HepG2 (cell line): ENCODE measurements around the gene FRMD5. TPM values are rescaled to one million over a fixed set of nuclear protein-coding genes. Genes with fewer than 3 reads are reported as not detected.

ENCODE experiments used
- ATAC-seq: fragments of 200-7000 bp; cut with Tn5 transposase; 3 replicates; pipeline ENCODE4 v1.9.1; 2020; ENCODE audit warnings: mild to moderate bottlenecking, moderate library complexity
- BruUV-seq: library from RNA; stranded (reverse); fragments of 400-500 nt; replicated peaks from 2 replicates; lab custom pipeline; 2021; lab: Mats Ljungman, UMichigan
- CTCF ChIA-PET: fragments of 300-600 bp; formaldehyde crosslinking; extraction: SDS; loops from one replicate; lab custom pipeline; 2021; ENCODE audit warnings: low total read pairs, inconsistent platforms, low intra/inter-chr PET ratio; lab: Yijun Ruan, JAX
- POLR2A ChIA-PET: fragments of 350-600 bp; sonication (Branson Sonifier 250); formaldehyde crosslinking; loops from one replicate; lab custom pipeline; 2020; ENCODE audit warnings: antibody characterized with exemption, inconsistent platforms; lab: Yijun Ruan, JAX
- DNase-seq: peaks from one replicate; pipeline ENCODE4 v3.0.0-alpha.2; 2015; ENCODE audit warnings: low spot score
- FAIRE-seq: peaks from 3 replicates; lab custom pipeline; 2011; peaks lifted over from hg19 to GRCh38; lab: Jason Lieb, UNC
- H2AFZ ChIP-seq: one replicate; pipeline ENCODE4 v1.6.1; 2011; ENCODE audit warnings: low read length, inconsistent platforms
- H3K27ac ChIP-seq: fragments of 300-600 bp; 3 replicates; pipeline ENCODE4 v1.8.0; 2011; ENCODE audit warnings: mixed run types, mild to moderate bottlenecking, mixed read lengths, low read length, inconsistent platforms; ENCODE audit not compliant: insufficient read depth; ENCODE audit errors: extremely low read length
- H3K27me3 ChIP-seq, 2 experiments: fragments of 200-600 bp in 1 of 2; 2 replicates in 1 of 2; 3 replicates in 1 of 2; pipeline versions ENCODE4 v1.6.0 to v1.8.0; 2011; ENCODE audit warnings: low read length in 2 of 2, mild to moderate bottlenecking in 2 of 2, moderate library complexity in 2 of 2, inconsistent platforms in 1 of 2; ENCODE audit not compliant: insufficient read depth in 2 of 2, control insufficient read depth in 1 of 2
- H3K36me3 ChIP-seq, 2 experiments: fragments of 200-600 bp in 1 of 2; replicated peaks in 1 of 2; 2 replicates in 1 of 2; 3 replicates in 1 of 2; pipeline versions ENCODE4 v1.5.1 to v1.8.0; 2011; ENCODE audit warnings: low read length in 2 of 2, inconsistent platforms in 1 of 2; ENCODE audit not compliant: insufficient read depth in 2 of 2, control insufficient read depth in 1 of 2
- H3K4me1 ChIP-seq: 2 replicates; pipeline ENCODE4 v1.5.1; 2012; ENCODE audit warnings: low read length, inconsistent platforms; ENCODE audit not compliant: insufficient read depth
- H3K4me2 ChIP-seq: 2 replicates; pipeline ENCODE4 v1.6.0; 2011; ENCODE audit warnings: low read depth, low read length, inconsistent platforms
- H3K4me3 ChIP-seq, 3 experiments: fragments of 200-600 bp in 1 of 3; sonication (generic), shearing (Covaris generic) in 1 of 3; replicated peaks in 1 of 3; 2 replicates each; pipeline ENCODE4 v1.5.1; 2011 to 2016; ENCODE audit warnings: low read length in 3 of 3, inconsistent platforms in 2 of 3, low read depth in 2 of 3, mild to moderate bottlenecking in 2 of 3, control low read depth in 1 of 3, mixed read lengths in 1 of 3; ENCODE audit not compliant: insufficient read depth in 1 of 3
- H3K79me2 ChIP-seq: one replicate; pipeline ENCODE4 v1.6.1; 2011; ENCODE audit warnings: low read length, inconsistent platforms; ENCODE audit not compliant: insufficient read depth
- H3K9ac ChIP-seq: 2 replicates; pipeline ENCODE4 v1.6.0; 2011; ENCODE audit warnings: mild to moderate bottlenecking, low read depth, low read length, inconsistent platforms; ENCODE audit not compliant: insufficient read depth
- H3K9me3 ChIP-seq: 2 replicates; pipeline ENCODE4 v1.5.1; 2012; ENCODE audit warnings: mild to moderate bottlenecking, low read length
- H4K20me1 ChIP-seq: 2 replicates; pipeline ENCODE4 v1.6.0; 2011; ENCODE audit warnings: inconsistent platforms, mild to moderate bottlenecking, low read length, moderate library complexity; ENCODE audit not compliant: insufficient read depth
- ATF7 ChIP-seq, 2 experiments: fragments of 450-650 bp in 1 of 2; sonication (generic) in 1 of 2; formaldehyde crosslinking in 1 of 2; IDR thresholded peaks; 2 replicates each; pipeline versions ENCODE4 v1.4.0 to v1.6.1; 2016 to 2020; ENCODE audit warnings: antibody characterized with exemption in 1 of 2, mild to moderate bottlenecking in 1 of 2, missing genetic modification reagents in 1 of 2
- FOXA3 ChIP-seq: IDR thresholded peaks from 2 replicates; pipeline ENCODE4 v1.6.1; 2016; ENCODE audit warnings: missing genetic modification reagents, missing compliant biosample characterization
- HNRNPL ChIP-seq: fragments of 200-400 bp; formaldehyde crosslinking; IDR thresholded peaks from 2 replicates; pipeline ENCODE4 v1.6.1; 2017; ENCODE audit warnings: mild to moderate bottlenecking, low read depth, low read length
- MAFG ChIP-seq: sonication (generic); formaldehyde crosslinking; IDR thresholded peaks from 2 replicates; pipeline ENCODE4 v1.5.1; 2020; ENCODE audit warnings: mild to moderate bottlenecking, missing genetic modification reagents
- MIER2 ChIP-seq: IDR thresholded peaks from 2 replicates; pipeline ENCODE4 v1.6.1; 2016; ENCODE audit warnings: missing biosample characterization, missing genetic modification reagents
- NCOA2 ChIP-seq: sonication (generic); formaldehyde crosslinking; IDR thresholded peaks from 2 replicates; pipeline ENCODE4 v1.8.0; 2022; ENCODE audit warnings: inconsistent platforms
- SP4 ChIP-seq: sonication (generic); formaldehyde crosslinking; IDR thresholded peaks from 2 replicates; pipeline ENCODE4 v1.8.1; 2023; ENCODE audit warnings: mild to moderate bottlenecking, missing genetic modification reagents
- SRSF4 ChIP-seq: fragments of 200-400 bp; formaldehyde crosslinking; IDR thresholded peaks from one replicate; pipeline ENCODE4 v1.6.1; 2018; ENCODE audit warnings: mild to moderate bottlenecking, low read depth, low read length, moderate library complexity; ENCODE audit not compliant: poor library complexity, severe bottlenecking
- TCF7 ChIP-seq: sonication (generic); IDR thresholded peaks from 2 replicates; pipeline ENCODE4 v1.6.1; 2016; ENCODE audit warnings: antibody characterized with exemption, low read depth
- ZNF230 ChIP-seq: sonication (generic); formaldehyde crosslinking; IDR thresholded peaks from 2 replicates; pipeline ENCODE4 v1.4.0; 2020; ENCODE audit warnings: mild to moderate bottlenecking, missing genetic modification reagents
- ZNF530 ChIP-seq: sonication (generic); formaldehyde crosslinking; IDR thresholded peaks from 2 replicates; pipeline ENCODE4 v1.5.0; 2020; ENCODE audit warnings: low read depth, mild to moderate bottlenecking, missing genetic modification reagents
- ZNF569 ChIP-seq: sonication (generic); formaldehyde crosslinking; IDR thresholded peaks from 2 replicates; pipeline ENCODE4 v1.5.0; 2020; ENCODE audit warnings: mild to moderate bottlenecking, missing genetic modification reagents, moderate library complexity, borderline replicate concordance
- ZNF674 ChIP-seq: sonication (generic); formaldehyde crosslinking; IDR thresholded peaks from 2 replicates; pipeline ENCODE4 v1.5.0; 2020; ENCODE audit warnings: low read depth, mild to moderate bottlenecking, missing genetic modification reagents
- ZNF883 ChIP-seq: sonication (generic); formaldehyde crosslinking; IDR thresholded peaks from 2 replicates; pipeline ENCODE4 v1.5.1; 2020; ENCODE audit warnings: mild to moderate bottlenecking, missing genetic modification reagents; ENCODE audit errors: not compliant biosample characterization
- WGBS: methylation state at CpG from one replicate; pipeline ENCODE4 v1.1.6; 2017; ENCODE audit warnings: low lambda C conversion rate; 5-methylcytosine and 5-hydroxymethylcytosine counted together
- in situ Hi-C: cut with HindIII; loops from 2 replicates; pipeline ENCODE4 v1.10.0; 2017; ENCODE audit warnings: low pct_unique_long_range_greater_than_20kb; ENCODE audit not compliant: extremely low pct_ligation_motif_present
- intact Hi-C: fragments of 100-400 bp; cut with micrococcal nuclease; formaldehyde crosslinking; loops from one replicate; pipeline ENCODE4 v1.10.0; 2022; ENCODE audit not compliant: unreplicated experiment
- polyA plus RNA-seq, 8 experiments: library from polyadenylated mRNA; depleted of rRNA in 3 of 8; stranded (reverse) in 7 of 8; unstranded in 1 of 8; fragments of >200 nt; fragmentation: Illumina TruSeq in 4 of 8; extraction: Trizol in 4 of 8; gene quantifications; 2 replicates each; pipeline versions ENCODE4 v1.2.1 to v1.2.3, GENCODE V29; 2011 to 2016; ENCODE audit warnings: low read depth in 4 of 8, missing spikeins in 1 of 8, mixed read lengths in 1 of 8; ENCODE audit not compliant: insufficient read depth in 1 of 8
- total RNA-seq, 5 experiments: library from RNA; depleted of rRNA; stranded (reverse); fragments of >200 nt; fragmentation: Illumina TruSeq; extraction: Trizol; gene quantifications; 2 replicates each; pipeline ENCODE4 v1.2.3, GENCODE V29; 2016; ENCODE audit warnings: low read depth in 1 of 5
- TF ChIP-seq, protein P1 (sequence below): sonication (generic); formaldehyde crosslinking; IDR thresholded peaks from 2 replicates; pipeline ENCODE4 v1.5.1; 2020; ENCODE audit warnings: mild to moderate bottlenecking, missing genetic modification reagents, moderate library complexity
- TF ChIP-seq, protein P2 (sequence below): sonication (generic); formaldehyde crosslinking; IDR thresholded peaks from 2 replicates; pipeline ENCODE4 v1.5.1; 2020; ENCODE audit warnings: mild to moderate bottlenecking, missing genetic modification reagents

FRMD5 gene
- total and polyA plus RNA-seq, 2 of the 13 experiments (the other 11 are each of a cell fraction or from before 2014, with no cell fraction given): 0.93 to 1.5 TPM

DNA sequence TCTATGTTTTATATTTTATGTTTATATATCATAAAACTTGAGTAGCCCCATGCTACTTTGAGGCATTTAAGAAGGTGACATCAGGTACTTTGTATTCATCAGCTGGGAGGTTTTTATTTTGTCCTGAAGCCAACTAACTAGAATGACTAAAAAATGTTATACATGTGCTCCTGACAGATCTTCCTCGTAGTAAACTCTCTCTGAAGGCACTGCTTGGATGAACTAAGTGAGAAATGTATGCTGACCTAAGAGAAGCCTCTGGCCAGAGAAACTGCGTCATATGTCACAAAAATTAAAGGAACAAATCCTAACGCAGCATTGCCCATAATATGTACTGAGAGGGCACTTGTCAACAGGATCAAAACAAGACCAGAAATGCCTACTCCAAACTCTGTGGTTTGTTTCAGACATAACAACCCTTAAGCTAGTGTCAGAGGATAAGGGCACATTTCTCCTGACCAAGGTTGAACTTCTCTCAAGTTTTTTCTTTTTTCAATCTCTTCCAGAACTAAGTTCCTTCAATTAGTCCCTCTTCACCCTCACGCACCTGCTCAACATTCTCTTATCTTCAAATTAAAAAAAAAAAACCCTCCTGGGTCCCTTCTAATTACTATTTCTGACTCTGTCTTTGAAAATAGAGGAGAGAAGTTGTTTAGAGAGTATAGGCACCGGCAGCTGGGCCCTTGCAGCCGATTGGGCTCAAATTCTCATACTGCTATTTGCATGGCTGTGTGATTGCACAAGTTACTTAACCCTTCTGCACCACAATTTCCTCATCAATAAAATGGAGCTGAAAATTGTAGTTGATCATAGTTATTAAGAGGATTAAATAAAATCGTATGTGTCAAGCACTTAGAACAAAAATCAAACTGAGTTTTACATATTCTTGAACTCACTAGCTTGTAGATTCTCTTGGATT is 159.0 kb downstream of the FRMD5 start (continued):
- TF ChIP-seq ZNF569 (CRISPR knock-in tag): no peak

DNA sequence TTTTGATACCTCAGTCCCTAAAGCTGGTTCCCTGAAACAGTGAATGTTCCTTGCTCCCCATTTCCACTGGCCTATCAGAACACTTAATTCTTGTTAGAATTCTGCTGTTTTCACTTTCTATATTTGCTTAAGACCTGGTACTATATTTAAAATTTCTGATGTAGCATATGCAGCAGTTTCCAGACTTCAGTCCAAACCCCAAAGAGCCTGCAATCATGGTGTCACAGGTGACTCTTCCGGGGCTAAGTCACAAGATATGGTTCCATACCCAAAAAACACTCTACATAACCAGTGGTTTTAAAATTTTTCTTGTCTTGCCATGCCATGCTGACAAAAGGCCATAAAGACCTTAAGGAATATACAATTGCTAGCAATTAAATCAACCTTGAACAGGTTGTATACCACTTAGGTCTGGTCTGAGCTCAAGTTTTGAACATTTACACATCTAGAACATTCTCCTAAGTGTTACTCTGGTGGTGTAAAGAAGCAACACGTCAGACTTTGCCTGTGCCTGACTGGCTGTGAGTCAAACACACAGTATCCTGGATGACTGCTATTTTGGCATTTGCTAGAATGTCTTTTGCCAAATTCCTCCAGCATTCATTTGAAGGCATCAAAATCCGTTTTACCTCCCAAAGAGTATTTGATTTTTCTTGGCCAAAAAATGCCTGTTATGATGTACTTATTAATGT is 160.0 kb downstream of the FRMD5 start:
- intact Hi-C loops: no loop called here
- TF ChIP-seq ZNF883 (CRISPR knock-in tag): no peak
- TF ChIP-seq ZNF530 (CRISPR knock-in tag): no peak
- no peak for TF ChIP-seq TCF7
- TF ChIP-seq, protein P1, sequence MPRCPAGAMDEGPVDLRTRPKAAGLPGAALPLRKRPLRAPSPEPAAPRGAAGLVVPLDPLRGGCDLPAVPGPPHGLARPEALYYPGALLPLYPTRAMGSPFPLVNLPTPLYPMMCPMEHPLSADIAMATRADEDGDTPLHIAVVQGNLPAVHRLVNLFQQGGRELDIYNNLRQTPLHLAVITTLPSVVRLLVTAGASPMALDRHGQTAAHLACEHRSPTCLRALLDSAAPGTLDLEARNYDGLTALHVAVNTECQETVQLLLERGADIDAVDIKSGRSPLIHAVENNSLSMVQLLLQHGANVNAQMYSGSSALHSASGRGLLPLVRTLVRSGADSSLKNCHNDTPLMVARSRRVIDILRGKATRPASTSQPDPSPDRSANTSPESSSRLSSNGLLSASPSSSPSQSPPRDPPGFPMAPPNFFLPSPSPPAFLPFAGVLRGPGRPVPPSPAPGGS: no peak
- no peak for TF ChIP-seq MIER2
- no peak for TF ChIP-seq ZNF674
- no peak for TF ChIP-seq ZNF230 (CRISPR knock-in tag)
- TF ChIP-seq HNRNPL: no peak
- no peak for TF ChIP-seq MAFG (CRISPR knock-in tag)
- no peak for TF ChIP-seq ATF7 (IDR thresholded peaks at IDR 0.05)
- no peak for TF ChIP-seq ATF7 (CRISPR knock-in tag; IDR thresholded peaks at IDR 0.05)
- TF ChIP-seq NCOA2: no peak
- TF ChIP-seq SP4 (CRISPR knock-in tag): no peak
- TF ChIP-seq SRSF4: no peak
- no peak for TF ChIP-seq FOXA3 (CRISPR knock-in tag)
- TF ChIP-seq, protein P2, sequence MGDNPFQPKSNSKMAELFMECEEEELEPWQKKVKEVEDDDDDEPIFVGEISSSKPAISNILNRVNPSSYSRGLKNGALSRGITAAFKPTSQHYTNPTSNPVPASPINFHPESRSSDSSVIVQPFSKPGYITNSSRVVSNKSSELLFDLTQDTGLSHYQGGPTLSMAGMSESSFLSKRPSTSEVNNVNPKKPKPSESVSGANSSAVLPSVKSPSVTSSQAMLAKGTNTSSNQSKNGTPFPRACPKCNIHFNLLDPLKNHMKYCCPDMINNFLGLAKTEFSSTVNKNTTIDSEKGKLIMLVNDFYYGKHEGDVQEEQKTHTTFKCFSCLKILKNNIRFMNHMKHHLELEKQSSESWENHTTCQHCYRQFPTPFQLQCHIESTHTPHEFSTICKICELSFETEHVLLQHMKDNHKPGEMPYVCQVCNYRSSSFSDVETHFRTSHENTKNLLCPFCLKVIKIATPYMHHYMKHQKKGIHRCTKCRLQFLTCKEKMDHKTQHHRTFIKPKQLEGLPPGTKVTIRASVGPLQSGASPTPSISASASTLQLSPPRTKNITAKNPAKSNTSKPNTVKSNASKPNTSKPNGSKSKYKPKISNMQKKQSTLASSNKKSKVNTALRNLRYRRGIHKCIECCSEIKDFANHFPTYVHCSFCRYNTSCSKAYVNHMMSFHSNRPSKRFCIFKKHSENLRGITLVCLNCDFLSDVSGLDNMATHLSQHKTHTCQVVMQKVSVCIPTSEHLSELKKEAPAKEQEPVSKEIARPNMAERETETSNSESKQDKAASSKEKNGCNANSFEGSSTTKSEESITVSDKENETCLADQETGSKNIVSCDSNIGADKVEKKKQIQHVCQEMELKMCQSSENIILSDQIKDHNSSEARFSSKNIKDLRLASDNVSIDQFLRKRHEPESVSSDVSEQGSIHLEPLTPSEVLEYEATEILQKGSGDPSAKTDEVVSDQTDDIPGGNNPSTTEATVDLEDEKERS (CRISPR knock-in tag): no peak

More for the DNA sequence above, 160.0 kb downstream of the FRMD5 start:
- Histone ChIP-seq H2AFZ (no peak overlapping the region), H3K27me3 (no peaks in the 10 kb centered on the region), H3K9ac (no peak overlapping the region), H3K4me2 (no peak overlapping the region), H3K9me3 (no peaks in the 10 kb centered on the region), H3K36me3 (no peaks in the 10 kb centered on the region), H3K79me2 (no peaks in the 10 kb centered on the region), H3K4me3 (no peak overlapping the region), H3K27ac (no peak overlapping the region), H3K4me1 (no peaks in the 10 kb centered on the region), H4K20me1 (no peaks in the 10 kb centered on the region)
- DNase-seq (no peak), ATAC-seq (no peak), FAIRE-seq (no peak)
- CTCF ChIA-PET: no interaction called here
- in situ Hi-C loops: no loop called here
- BruUV-seq: no TSS peak
- POLR2A ChIA-PET: no interaction called here
- 5% methylated on average over 3 of the region's 3 CpGs for WGBS
